ENCODE data around the gene ACVRL1. TPM values are rescaled to one million over a fixed set of nuclear protein-coding genes. Genes with fewer than 3 reads are reported as not detected.

ACVRL1 gene
- total and polyA plus RNA-seq, 2 experiments from 2014 or later, result 1.4 to 4.6 TPM

GRCh38 chr12:51926718-51927117 is 19.4 kb downstream of the ACVRL1 start:
- no peaks in the 10 kb centered on the region for H3K79me2 ChIP-seq
- no peaks in the 10 kb centered on the region for H3K36me3 ChIP-seq (replicated peaks; ENCODE audit: insufficient read depth, low read depth)
- no peaks in the 10 kb centered on the region for H4K20me1 ChIP-seq (ENCODE audit: insufficient read depth, poor library complexity, severe bottlenecking)
- H3K27ac ChIP-seq, result no peak overlapping the region
- H3K4me2 ChIP-seq, result no peak overlapping the region
- 79% methylated on average over 2 of the region's 2 CpGs for WGBS (ENCODE audit: low lambda C conversion rate, missing lambda C conversion rate)
- H3K9me3 ChIP-seq (ENCODE audit: low read depth), result no peaks in the 10 kb centered on the region
- no peak for TF ChIP-seq EZH2 (IDR thresholded peaks at IDR 0.05; ENCODE audit: borderline replicate concordance)
- peak; percentile 45 for TF ChIP-seq CTCF (IDR thresholded peaks at IDR 0.05; ENCODE audit: poor library complexity)
- no peak for TF ChIP-seq EZH2phosphoT487 (IDR thresholded peaks at IDR 0.05; ENCODE audit: low read depth, severe bottlenecking, unreplicated experiment)
- H3K27me3 ChIP-seq, result no peaks in the 10 kb centered on the region
- H2AFZ ChIP-seq, result no peak overlapping the region
- H3K4me1 ChIP-seq (ENCODE audit: insufficient read depth), result peaks cover 13% of the 10 kb centered on the region
- H3K4me3 ChIP-seq, result no peak overlapping the region
- H3K9me2 ChIP-seq (replicated peaks; ENCODE audit: insufficient read depth), result no peaks in the 10 kb centered on the region
- DNase-seq (ENCODE audit: low spot score), result peak; percentile 64

- no peak for DNase-seq (ENCODE audit: low spot score)
- H3K36me3 ChIP-seq (replicated peaks; ENCODE audit: insufficient read depth, low read depth), result no peaks in the 10 kb centered on the region
- TF ChIP-seq EZH2phosphoT487 (IDR thresholded peaks at IDR 0.05; ENCODE audit: low read depth, severe bottlenecking, unreplicated experiment) (no peak), CTCF (IDR thresholded peaks at IDR 0.05; ENCODE audit: poor library complexity) (no peak), EZH2 (IDR thresholded peaks at IDR 0.05; ENCODE audit: borderline replicate concordance) (no peak)
- H3K27ac ChIP-seq, result no peak overlapping the region
- H3K79me2 ChIP-seq, result no peaks in the 10 kb centered on the region
- no peaks in the 10 kb centered on the region for H4K20me1 ChIP-seq (ENCODE audit: insufficient read depth, poor library complexity, severe bottlenecking)
- H2AFZ ChIP-seq, result no peak overlapping the region
- H3K4me2 ChIP-seq, result no peak overlapping the region
- H3K27me3 ChIP-seq, result no peaks in the 10 kb centered on the region
- H3K4me1 ChIP-seq (ENCODE audit: insufficient read depth), result no peaks in the 10 kb centered on the region
- H3K9me3 ChIP-seq (ENCODE audit: low read depth), result no peaks in the 10 kb centered on the region
- no peaks in the 10 kb centered on the region for H3K9me2 ChIP-seq (replicated peaks; ENCODE audit: insufficient read depth)
- WGBS (ENCODE audit: low lambda C conversion rate, missing lambda C conversion rate), result 52% methylated on average over 5 of the region's 5 CpGs
- no peak overlapping the region for H3K4me3 ChIP-seq
These were observed 25.1 kb downstream of the ACVRL1 start for GRCh38 chr12:51932218-51933076.

GRCh38 chr12:51934080-51934479 is 26.8 kb downstream of the ACVRL1 start:
- no peak overlapping the region for H3K27ac ChIP-seq
- H3K4me3 ChIP-seq, result no peak overlapping the region
- no peaks in the 10 kb centered on the region for H3K27me3 ChIP-seq
- no peaks in the 10 kb centered on the region for H3K4me1 ChIP-seq (ENCODE audit: insufficient read depth)
- no peaks in the 10 kb centered on the region for H3K9me3 ChIP-seq (ENCODE audit: low read depth)
- WGBS (ENCODE audit: low lambda C conversion rate, missing lambda C conversion rate), result 97% methylated on average over 4 of the region's 4 CpGs
- no peaks in the 10 kb centered on the region for H4K20me1 ChIP-seq (ENCODE audit: insufficient read depth, poor library complexity, severe bottlenecking)
- no peaks in the 10 kb centered on the region for H3K36me3 ChIP-seq (replicated peaks; ENCODE audit: insufficient read depth, low read depth)
- H3K9me2 ChIP-seq (replicated peaks; ENCODE audit: insufficient read depth), result no peaks in the 10 kb centered on the region
- DNase-seq (ENCODE audit: low spot score), result no peak
- H3K79me2 ChIP-seq, result no peaks in the 10 kb centered on the region
- no peak overlapping the region for H2AFZ ChIP-seq
- no peak overlapping the region for H3K4me2 ChIP-seq
- TF ChIP-seq EZH2 (IDR thresholded peaks at IDR 0.05; ENCODE audit: borderline replicate concordance) (no peak), CTCF (IDR thresholded peaks at IDR 0.05; ENCODE audit: poor library complexity) (no peak), EZH2phosphoT487 (IDR thresholded peaks at IDR 0.05; ENCODE audit: low read depth, severe bottlenecking, unreplicated experiment) (no peak)
